HG03175 (cell line): ENCODE measurements around the gene MBOAT7.
"Not testable (repeated sequence)": the region's sequence is repeated elsewhere in the genome, so short reads cannot be mapped to it uniquely, and the experiment has no call there.

ENCODE experiments used
- ATAC-seq: cut with Tn5 transposase; IDR thresholded peaks from one replicate; pipeline ENCODE4 v1.9.1; 2021; ENCODE audit warnings: mild to moderate bottlenecking, moderate library complexity; ENCODE audit not compliant: unreplicated experiment

MBOAT7 gene

DNA sequence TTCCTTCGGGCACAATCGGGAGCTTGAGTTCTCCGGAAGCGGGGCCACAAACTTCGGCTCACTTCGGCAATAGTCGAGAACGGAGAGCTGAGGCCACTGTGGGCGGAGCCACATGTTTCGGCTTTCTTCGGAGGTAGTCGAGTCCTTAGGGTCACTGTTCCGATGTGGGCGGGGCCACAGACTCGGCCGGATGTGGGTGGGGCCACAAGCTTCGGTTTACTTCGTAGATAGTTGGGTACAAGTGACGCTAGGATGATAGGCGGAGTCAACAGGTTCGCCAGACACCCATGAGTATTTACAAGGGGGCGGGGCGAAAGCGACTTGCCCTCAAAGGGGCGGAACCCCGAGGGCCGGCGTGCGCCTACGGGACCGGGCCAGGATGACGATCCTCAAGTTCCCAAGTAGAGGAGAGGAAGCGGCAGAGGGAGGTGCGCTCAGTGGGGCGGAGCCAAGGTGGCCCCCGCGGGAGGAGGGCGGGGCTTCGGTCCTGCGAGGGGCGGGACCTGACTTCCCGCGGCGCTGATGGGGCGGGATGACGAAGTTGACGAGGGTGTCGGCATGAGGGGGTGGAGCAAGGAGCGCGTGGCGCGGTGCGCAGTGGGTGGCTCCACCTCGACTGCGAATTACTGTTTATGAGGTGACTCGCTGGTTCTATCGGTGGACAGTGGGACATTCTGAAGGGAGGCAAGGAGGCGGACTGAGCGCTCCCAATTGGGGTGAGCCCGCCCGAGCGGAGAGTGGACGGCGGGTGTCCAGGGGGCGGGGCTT lies 539 bp upstream of the MBOAT7 start:
- peak; percentile 48 for ATAC-seq

DNA sequence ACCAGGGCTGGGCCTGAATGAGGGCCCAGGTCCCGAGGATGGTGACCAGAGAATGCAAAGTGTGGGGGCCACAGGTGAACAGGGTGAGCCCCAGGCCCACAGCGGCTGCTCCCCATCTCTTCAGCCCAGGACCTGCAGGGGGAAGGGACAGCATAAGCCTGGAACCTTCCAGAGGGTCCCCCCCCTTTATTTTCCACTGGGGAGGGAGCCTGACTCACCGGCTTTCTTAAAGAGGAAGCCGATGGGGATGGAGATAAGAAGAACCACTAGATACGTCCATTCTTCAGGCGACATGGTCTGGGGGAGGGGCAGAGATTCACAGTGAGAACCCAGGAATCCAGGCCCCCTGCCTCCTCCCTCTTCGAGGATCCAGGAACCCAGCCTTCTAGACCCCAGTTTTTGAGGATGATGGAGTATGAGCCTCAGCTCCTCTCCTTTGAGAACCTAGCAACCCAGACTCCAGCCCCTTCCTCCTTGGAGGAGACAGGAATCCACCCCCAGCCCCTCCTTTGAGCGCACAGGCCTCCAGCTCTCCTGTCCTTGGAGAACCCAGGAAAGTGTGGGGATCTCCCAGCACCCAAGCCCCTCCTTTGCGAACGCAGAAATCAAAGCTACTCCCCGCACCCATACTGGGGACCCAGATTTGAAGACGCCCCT lies 1.0 kb downstream of the MBOAT7 start:
- no peak for ATAC-seq

DNA sequence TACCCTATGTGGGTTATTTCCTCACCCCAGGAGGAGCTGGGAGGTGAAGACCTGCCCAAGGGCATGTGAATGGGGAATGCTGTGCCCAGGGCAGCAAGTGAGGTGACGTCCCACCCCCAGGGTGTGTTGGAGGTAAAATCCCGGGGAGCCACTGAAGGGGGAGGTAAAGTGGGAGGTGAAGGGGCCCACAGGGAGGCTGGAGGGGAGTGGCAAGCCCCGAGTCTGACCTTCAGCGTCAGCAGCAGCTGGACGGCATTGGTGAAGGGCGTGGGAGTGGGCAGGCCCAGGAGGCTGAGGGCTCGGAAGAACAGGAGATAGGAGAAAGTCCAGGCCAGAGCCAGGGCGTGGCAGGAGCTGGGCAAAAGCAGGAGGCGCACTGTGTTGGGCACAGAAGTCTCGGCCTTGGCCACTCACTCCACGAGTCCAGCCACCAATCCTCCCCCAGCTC lies 2.4 kb downstream of the MBOAT7 start:
- no peak for ATAC-seq

DNA sequence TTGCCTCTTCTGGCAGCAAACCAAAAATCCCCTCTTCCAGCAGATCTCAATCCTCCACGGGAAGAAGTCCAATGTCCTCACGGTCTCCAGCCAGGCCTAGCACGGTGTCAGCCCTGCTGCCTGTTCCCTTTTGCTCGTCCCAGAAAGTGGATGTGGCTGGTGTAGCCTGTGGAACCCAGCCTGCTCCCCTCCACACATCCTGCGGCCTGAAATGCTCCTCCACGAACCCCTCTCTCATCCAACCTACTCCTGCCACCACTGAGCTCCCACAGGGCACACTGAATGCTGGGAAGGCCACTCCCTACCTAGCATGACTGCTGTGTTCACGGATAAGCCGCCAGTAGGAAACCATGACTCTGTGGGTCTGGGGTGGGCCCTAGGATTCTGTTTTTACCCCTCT lies 3.0 kb downstream of the MBOAT7 start:
- ATAC-seq, result no peak

DNA sequence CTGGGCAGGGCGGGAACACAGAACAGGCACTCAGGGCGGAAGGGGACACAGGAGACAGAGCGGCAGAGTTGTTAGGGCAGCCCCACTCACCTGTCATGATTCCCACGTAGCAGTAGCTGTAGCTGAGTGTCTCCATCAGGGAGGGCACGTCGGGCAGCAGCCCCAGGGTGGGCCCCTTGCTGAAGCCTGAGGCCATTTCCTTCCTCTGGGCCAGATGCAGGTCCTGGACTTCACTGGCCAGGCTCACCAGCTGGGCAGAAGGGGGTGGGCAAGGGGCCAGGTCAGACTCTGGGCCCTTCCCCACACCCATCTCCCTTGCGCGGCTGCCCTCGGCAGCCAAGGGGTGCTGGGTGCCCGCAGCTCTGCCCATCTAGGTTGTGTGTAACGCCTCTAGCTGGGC lies 5.9 kb downstream of the MBOAT7 start:
- no peak for ATAC-seq

DNA sequence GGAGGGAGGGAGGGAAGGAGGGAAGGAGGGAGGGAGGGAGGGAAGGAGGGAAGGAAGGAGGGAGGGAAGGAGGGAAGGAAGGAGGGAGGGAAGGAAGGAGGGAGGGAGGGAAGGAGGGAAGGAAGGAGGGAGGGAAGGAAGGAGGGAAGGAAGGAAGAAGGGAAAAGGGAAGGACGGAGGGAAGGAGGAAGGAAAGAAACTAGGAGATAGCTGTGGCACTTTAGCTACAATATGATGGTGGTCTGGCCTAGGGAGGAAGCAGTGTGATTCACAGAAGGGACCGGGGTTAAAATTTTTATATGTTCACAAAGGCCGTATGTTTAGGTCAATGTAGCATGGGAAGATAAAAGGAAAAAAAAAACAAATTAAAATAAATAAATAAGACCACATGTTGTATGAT lies 7.5 kb downstream of the MBOAT7 start:
- ATAC-seq, result not testable (repeated sequence)

DNA sequence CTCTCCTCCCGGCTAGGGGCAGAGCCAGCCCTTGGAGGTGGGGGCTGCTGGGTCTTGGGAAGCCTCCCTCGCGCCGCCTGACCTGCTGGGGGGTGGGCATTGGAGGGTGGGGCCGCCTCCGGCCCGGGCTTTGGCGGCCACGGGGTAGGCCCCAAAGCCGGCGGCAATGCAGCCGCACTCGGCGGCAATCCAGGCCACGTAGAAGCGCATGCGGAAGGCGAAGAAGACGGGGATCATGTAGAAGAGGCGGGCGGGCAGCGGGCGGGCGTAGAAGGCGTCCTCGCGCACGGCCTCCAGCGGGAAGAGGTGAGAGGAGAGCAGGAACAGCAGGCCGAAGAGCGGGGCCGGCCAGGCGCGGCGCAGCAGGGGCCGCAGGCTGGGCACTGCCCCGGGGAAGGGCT lies 8.7 kb downstream of the MBOAT7 start:
- no peak for ATAC-seq

DNA sequence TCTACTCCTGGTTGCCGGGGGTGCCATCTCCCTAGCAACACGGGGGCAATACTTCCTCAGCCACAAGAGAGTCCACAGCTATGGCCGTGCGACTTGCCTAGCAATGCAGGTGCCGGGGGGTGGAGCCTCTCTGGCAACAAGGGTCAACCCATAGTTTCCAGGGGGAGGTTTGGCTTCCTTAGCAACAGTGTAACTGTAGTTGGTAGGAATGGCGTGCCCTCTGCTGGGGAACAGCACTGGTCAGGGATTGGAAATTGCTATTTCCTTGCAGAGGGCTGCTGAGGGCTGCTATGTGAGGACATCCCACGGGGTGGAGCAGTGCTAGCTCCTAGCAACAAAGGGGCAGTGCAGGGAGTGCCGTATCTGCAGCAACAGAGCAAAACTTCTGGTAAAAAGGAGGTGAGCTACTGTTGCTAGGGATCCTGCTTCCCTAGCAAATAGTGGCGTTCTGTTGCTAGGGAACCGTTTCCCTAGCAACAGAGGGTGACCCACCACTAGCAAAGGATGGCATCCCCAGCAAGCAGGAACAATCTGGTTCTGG lies 9.4 kb downstream of the MBOAT7 start:
- ATAC-seq, result no peak

DNA sequence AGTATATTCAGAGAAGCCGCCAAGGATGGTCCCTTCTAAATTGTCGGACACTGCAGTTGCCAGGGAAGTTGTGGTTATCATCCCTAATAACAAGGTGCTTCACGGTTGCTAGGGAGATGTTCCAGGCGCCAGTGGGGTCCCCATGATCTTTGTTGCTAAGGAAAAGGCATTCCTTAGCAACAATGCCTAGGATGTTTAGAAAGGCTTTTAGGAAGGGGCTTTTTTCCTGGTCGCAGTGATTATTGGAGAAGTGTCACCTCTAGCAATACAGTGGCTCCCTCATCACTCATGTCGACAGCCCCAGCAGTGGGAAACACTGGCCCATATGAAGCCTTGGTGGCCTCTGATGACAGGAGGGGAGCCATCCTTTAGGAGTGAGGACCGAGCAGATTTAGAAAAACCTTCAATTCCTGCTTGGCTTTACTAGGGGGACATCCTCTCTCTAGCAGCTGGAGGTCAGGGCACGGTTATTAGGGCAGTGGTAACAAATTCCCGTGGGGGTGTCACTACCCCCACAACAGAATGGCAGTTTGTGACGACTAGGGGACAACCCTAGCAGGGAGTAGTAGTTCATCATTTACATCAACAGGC lies 10.0 kb downstream of the MBOAT7 start:
- no peak for ATAC-seq

DNA sequence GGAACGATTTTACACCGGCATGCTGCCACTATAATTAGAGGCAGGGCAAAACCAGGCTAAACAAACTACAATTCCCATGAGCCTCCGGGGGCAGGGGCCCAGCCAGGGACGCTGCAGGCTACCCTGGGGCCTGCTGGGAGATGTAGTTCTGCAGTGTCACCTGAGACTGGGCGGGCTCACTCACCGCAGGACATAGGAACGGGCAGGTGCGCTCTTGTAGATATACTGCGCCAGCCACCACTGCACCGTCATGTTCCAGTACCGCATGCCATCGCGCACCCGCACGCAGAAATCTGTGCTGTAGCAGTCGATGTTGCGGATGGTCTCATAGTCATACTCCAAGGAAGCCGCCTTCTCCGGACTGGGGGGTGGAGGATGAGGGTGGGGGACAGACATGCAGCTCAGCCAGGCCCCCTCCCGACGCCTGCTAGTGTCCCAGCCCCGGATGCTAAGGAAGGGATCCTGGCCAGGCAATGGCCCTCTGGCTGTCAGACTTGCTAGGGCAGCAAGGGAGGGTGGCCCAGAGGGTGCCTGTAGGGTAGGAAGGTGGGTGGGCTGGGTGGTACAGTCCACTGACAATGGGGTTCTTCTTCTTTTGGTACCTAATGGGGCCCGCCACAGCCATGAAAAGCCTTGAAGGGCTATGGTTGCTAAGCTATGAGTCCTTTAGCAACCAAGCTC lies 10.7 kb downstream of the MBOAT7 start:
- no peak for ATAC-seq

DNA sequence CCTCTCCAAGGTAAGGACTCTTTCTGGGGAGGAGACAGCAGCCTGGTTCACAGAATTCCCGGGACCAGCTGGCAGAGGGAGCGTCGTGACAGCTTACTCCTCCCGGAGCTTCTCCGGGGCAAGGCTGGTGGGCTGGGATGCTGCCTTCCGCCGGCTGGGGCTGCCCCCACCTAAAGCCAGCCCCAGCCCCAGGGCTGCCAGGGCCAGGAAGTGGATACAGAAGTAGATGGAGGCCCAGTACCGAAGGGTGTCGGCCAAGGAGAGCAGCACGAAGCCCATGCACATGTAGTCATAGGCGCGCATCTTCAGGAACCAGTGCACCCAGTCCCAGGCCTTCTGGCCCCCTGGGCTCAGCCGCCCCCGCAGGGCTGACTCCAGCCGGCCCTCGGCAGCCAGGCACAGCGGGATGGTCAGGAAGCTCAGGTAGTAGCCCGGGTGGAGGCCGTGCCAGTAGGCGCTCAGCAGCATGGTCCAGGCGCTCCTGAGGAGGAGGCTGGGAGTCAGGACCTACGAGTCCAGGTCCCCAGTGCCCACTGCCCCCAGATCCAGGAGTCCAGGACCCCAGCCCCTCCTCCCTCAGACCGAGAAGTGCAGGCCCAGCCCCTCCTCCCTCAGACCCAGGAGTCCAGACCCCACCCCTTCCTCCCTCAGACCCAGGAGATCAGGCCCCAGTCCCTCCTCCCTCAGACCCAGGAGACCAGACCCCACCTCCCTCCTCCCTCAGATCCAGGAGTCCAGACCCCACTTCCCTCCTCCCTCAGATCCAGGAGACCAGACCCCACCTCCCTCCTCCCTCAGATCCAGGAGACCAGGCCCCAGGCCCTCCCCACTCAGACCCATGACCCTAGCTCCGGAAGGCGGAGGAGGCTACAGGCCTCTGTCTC lies 15.2 kb downstream of the MBOAT7 start:
- no peak for ATAC-seq

DNA sequence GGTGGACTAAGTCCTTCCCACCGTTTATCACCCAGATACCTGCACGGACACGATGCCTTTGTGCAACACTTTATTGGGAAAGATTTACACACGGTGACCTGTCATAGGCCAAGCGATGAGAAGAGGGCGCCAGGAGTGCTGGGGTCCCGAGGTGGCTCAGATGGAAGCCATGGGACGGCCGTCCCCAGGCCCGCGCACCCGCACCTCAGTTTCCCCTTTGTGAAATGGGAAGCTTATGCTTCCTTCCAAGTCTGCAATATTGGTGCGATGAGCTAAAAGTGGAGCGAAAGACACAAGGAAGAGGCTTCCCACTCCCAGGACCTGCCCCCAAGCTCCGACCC lies 16.1 kb downstream of the MBOAT7 start:
- no peak for ATAC-seq

DNA sequence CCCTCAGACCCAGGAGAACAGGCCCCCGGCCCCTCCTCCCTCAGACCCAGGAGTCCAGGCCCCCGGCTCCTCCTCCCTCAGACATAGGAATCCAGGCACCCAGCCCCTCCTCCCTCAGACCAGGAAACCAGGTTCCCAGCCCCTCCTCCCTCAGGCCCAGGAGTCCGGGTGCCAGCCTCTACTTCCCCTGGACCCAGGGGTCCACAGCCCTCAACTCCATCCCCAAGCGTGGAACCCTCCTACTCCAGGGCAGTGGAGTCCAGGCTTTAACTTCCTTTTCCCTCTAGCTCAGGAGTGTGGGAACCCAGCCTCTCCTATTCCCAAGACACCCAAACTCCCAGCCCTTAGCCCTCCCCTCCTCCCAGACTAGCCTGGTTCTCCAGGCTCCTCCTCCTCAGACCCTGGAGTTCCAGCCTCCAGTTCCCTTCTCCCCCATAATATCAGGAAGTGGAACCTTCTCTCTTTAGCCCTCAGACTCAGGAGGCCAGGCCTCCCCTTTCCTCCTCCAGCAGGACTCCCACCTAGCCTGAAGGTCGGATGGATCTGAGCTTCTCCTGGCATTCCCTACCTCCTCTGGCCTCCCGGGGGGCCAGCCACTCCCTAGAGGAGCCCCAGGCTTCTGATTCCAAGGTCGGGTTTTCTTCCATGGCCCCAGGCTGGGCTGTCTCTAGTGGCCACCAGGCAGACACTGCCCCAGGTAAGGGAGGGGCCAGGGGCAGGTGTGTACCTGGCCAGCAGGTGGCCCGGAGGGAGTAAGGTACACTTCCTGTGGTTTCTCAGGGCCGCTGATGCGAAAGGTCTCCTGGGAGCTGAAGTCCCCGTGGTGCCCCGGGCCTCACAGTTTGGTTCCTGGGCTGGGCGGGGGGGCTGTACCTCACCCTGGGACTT lies 16.7 kb downstream of the MBOAT7 start, which contains the start of gene TMC4:
Gene TMC4, minus strand, starts transcription at position 690 of the 888 bp plus-strand sequence. Its CDS starts 43 bp downstream, at position 647.
- no peak for ATAC-seq

DNA sequence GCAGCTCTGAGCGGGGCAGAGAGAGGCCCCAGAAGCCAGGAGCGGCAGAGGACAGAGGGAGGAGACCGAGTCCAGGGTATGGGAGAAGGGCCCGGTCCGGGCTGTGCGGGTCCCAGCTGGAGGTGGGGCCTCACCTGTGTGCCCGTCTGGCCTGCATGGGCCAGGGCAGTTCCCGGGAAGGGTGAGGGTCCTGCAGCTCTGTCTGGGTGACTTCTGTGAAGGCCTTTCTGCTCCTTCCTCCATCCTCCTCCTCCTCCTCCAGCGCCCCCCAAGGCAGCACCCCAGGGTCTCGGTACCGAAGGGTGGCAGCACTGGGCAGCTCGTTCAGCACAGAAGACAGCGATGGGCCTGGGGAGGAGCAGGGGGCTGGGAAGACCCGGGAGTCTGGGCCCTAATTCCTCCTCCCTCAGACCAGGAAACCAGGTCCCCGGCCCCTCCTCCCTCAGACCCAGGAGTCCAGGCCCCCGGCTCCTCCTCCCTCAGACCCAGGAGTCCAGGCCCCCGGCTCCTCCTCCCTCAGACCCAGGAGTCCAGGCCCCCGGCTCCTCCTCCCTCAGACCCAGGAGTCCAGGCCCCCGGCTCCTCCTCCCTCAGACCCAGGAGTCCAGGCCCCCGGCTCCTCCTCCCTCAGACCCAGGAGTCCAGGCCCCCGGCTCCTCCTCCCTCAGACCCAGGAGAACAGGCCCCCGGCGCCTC lies 17.5 kb downstream of the MBOAT7 start:
- not testable (repeated sequence) for ATAC-seq

DNA sequence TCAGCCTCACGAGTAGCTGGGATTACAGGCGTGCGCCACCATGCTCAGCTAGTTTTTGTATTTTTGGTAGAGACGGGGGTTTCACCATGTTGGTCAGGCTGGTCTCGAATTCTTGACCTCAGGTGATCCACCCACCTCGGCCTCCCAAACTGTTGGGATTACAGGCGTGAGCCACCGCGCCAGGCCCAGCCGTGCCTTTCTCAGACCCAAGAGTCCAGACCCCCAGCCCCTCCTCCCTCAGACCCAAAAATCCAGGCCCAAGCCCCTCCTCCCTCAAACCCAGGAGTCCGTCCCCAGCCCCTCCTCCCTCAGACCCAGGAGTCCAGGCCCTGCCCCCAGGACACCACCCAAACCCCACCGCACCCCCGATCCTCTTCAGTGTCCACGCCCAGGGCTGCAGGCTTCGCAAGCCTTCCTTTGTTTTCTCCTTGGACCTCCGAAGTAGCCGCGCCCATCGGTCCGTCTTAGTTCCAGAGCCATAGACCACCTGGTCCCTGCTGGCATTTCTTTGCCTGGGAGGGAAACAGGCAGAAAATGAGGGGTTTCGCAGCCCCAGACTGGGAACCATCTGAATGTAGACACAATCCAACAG lies 20.1 kb downstream of the MBOAT7 start:
- ATAC-seq, result no peak

DNA sequence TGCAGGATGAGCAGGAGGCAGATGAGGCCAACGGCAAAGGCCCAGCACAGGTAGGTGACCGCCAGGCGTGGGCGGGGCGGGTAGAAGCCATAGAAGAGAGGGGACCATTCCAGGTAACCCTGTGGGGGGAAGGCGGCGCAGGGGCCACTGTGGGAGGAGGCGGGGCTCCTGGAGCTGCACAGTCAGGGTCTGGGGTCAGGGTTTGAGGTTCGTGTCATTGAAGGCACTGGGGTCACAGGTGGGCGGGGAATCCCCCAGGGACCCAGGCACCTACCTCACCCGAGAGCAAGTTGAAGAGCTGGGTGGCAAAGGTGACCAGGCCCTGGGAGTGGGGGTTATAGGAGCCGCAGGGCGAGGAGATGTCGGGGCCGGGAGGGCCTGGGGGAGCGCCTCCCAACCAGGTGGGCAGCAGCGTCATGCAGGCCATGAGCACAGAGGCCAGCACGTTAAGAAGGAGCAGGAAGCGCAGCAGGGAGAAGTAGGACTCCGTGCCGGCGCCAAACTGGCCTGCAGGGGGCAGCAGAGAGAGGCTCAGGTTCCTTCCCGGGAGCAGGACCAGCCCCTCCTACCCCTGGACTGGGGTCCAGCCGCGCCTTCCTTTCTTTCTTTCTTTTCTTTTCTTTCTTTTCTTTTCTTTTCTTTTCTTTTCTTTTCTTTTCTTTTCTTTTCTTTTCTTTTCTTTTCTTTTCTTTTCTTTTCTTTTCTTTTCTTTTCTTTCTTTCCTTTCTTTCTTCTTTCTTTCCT lies 21.0 kb downstream of the MBOAT7 start:
- no peak for ATAC-seq

DNA sequence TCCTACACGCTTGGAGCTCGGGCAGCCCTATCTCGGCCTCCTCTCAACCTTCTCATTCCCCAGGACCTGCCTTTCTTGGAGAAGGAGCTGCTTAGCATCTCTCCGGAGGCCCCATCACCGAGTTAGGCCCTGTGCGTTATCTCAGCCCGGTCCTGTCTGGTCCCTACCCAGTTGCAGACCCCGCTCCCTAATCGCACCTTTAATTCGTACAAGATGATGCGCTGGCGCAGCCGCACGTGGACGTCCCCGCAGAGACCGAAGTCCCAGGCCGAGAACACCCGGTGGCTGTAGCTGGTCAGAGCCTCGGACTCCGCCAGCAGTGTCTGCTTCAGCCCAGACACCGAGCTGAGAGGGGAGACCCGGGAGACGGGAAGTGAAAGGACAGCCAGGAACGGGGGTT lies 24.2 kb downstream of the MBOAT7 start:
- no peak for ATAC-seq
